ENCODE results near the gene ACTL8.

ACTL8 gene

DNA sequence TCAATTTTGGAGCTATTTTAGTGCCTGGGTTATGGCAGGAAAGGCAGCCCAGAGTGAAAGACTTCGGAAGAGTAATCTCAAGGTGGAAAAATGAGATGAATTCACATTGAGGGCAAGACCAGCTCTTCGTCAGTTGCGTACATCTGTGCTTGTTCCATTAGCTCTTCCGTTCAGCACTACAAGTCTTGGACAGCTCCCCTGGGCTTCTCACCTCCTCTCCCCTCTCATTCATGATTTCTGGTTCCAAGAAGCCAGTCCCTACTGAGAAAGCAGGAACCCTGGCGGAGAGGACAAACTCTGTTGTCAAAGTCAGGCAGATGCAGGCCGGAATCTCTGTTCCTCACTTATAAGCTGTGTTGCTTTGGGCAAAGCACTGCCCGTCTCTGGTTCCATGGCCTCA is 76.5 kb downstream of the ACTL8 start:
- no peaks in the 10 kb centered on the region for H3K9me3 ChIP-seq (ENCODE audit: insufficient read depth, low read length)
- H3K36me3 ChIP-seq (replicated peaks; ENCODE audit: low read depth, low read length), result no peaks in the 10 kb centered on the region
- H4K20me1 ChIP-seq (ENCODE audit: insufficient read depth, low read length), result no peaks in the 10 kb centered on the region
- H3K9ac ChIP-seq (ENCODE audit: low read length), result no peak overlapping the region
- H3K79me2 ChIP-seq (ENCODE audit: low read length), result no peaks in the 10 kb centered on the region
- H2AFZ ChIP-seq (ENCODE audit: low read depth, low read length), result no peak overlapping the region
- no peak overlapping the region for H3K4me2 ChIP-seq (ENCODE audit: low read length)
- H3K27ac ChIP-seq (ENCODE audit: low read length), result no peak overlapping the region
- TF ChIP-seq EZH2phosphoT487 (IDR thresholded peaks at IDR 0.05; ENCODE audit: low read depth), result no peak
- TF ChIP-seq, protein P1, sequence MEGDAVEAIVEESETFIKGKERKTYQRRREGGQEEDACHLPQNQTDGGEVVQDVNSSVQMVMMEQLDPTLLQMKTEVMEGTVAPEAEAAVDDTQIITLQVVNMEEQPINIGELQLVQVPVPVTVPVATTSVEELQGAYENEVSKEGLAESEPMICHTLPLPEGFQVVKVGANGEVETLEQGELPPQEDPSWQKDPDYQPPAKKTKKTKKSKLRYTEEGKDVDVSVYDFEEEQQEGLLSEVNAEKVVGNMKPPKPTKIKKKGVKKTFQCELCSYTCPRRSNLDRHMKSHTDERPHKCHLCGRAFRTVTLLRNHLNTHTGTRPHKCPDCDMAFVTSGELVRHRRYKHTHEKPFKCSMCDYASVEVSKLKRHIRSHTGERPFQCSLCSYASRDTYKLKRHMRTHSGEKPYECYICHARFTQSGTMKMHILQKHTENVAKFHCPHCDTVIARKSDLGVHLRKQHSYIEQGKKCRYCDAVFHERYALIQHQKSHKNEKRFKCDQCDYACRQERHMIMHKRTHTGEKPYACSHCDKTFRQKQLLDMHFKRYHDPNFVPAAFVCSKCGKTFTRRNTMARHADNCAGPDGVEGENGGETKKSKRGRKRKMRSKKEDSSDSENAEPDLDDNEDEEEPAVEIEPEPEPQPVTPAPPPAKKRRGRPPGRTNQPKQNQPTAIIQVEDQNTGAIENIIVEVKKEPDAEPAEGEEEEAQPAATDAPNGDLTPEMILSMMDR (IDR thresholded peaks at IDR 0.05; ENCODE audit: low read depth, low read length), result no peak
- H3K4me3 ChIP-seq (ENCODE audit: low read length), result no peak overlapping the region
- H3K27me3 ChIP-seq (ENCODE audit: low read depth, low read length), result no peaks in the 10 kb centered on the region
- H3K4me1 ChIP-seq (ENCODE audit: low read length), result no peaks in the 10 kb centered on the region

DNA sequence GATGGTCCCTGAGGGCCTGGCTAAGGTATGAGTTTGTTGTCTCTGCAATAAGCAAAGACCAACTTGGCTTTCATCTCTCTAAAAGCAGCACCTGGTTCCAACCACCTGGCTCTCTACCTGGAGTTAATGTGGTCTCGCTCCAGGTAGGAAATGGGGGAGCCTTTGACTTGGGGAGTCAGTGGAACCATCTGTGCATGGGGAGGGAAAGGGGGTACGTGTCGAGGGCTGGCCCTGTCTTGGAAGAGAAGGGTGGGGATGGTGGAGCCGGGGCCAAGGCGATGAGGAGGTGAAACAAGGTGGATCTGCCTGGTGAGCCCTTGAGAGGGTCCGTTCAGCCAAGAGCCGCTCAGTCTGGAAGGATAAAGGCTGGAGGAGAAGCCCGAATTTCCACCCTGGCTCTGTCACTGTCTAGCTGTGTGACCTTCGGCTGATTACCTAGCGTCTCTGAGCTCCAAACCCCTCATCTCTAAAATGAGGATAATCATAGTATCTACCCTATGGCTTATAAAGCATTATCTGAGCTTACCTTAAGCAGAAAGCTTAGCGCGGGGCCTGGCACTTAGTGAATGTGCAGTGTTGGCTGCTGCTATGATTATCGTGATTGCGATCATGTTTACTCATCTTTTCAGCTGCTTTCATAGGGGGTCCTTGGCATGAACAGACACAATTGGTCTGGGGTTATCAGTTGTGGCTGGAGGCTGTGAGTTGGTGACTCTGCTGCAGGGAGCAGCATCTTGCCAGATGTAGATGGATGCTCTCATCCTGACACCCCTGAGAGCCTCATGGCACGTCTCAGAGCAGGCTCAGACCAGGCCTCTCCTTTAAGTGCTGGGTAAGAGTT is 78.7 kb downstream of the ACTL8 start:
- Histone ChIP-seq H3K36me3 (replicated peaks; ENCODE audit: low read depth, low read length) (no peaks in the 10 kb centered on the region), H3K4me2 (ENCODE audit: low read length) (no peak overlapping the region)

DNA sequence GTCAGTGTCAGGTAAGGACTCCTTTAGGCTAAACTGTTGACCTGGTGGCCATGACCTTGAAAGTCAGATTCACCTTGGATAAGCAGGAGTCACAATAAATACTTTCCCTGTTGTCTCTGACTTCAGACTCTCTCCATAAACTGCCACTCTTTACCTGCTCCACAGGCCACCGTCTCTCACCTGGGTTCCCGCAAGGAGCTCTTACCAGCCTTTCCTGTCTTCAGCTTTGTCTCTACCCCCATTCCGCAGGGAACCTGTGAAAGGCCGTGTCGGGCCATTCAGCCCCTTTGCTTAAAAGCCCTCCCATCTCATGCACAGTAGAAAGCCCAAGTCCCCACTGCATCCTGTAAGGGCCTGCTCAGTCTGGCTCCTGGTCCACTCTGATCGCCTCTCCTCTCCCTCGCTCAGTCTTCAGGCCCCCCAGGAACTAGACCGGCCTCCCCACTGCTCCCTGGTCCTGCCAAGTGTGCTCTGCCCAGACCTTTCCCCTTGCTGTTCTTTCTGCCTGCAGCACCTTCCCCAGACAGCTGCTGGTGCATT is 79.5 kb downstream of the ACTL8 start:
- no peak overlapping the region for H3K4me3 ChIP-seq (ENCODE audit: low read length)
- no peaks in the 10 kb centered on the region for H3K79me2 ChIP-seq (ENCODE audit: low read length)
- no peaks in the 10 kb centered on the region for H3K36me3 ChIP-seq (replicated peaks; ENCODE audit: low read depth, low read length)
- no peaks in the 10 kb centered on the region for H3K27me3 ChIP-seq (ENCODE audit: low read depth, low read length)
- H3K27ac ChIP-seq (ENCODE audit: low read length), result no peak overlapping the region
- H3K4me2 ChIP-seq (ENCODE audit: low read length), result no peak overlapping the region
- TF ChIP-seq, protein P1 (IDR thresholded peaks at IDR 0.05; ENCODE audit: low read depth, low read length), result no peak
- no peak for TF ChIP-seq EZH2phosphoT487 (IDR thresholded peaks at IDR 0.05; ENCODE audit: low read depth)
- H3K9ac ChIP-seq (ENCODE audit: low read length), result no peak overlapping the region
- no peaks in the 10 kb centered on the region for H3K4me1 ChIP-seq (ENCODE audit: low read length)
- H2AFZ ChIP-seq (ENCODE audit: low read depth, low read length), result no peak overlapping the region
- no peaks in the 10 kb centered on the region for H4K20me1 ChIP-seq (ENCODE audit: insufficient read depth, low read length)
- no peaks in the 10 kb centered on the region for H3K9me3 ChIP-seq (ENCODE audit: insufficient read depth, low read length)

More for the DNA sequence above, 78.7 kb downstream of the ACTL8 start:
- no peak for TF ChIP-seq EZH2phosphoT487 (IDR thresholded peaks at IDR 0.05; ENCODE audit: low read depth)
- TF ChIP-seq, protein P1 (IDR thresholded peaks at IDR 0.05; ENCODE audit: low read depth, low read length), result no peak
- Histone ChIP-seq H3K4me1 (ENCODE audit: low read length) (no peaks in the 10 kb centered on the region), H2AFZ (ENCODE audit: low read depth, low read length) (no peak overlapping the region), H3K27me3 (ENCODE audit: low read depth, low read length) (no peaks in the 10 kb centered on the region), H4K20me1 (ENCODE audit: insufficient read depth, low read length) (no peaks in the 10 kb centered on the region), H3K27ac (ENCODE audit: low read length) (no peak overlapping the region), H3K4me3 (ENCODE audit: low read length) (no peak overlapping the region), H3K9ac (ENCODE audit: low read length) (no peak overlapping the region), H3K79me2 (ENCODE audit: low read length) (no peaks in the 10 kb centered on the region), H3K9me3 (ENCODE audit: insufficient read depth, low read length) (no peaks in the 10 kb centered on the region)

DNA sequence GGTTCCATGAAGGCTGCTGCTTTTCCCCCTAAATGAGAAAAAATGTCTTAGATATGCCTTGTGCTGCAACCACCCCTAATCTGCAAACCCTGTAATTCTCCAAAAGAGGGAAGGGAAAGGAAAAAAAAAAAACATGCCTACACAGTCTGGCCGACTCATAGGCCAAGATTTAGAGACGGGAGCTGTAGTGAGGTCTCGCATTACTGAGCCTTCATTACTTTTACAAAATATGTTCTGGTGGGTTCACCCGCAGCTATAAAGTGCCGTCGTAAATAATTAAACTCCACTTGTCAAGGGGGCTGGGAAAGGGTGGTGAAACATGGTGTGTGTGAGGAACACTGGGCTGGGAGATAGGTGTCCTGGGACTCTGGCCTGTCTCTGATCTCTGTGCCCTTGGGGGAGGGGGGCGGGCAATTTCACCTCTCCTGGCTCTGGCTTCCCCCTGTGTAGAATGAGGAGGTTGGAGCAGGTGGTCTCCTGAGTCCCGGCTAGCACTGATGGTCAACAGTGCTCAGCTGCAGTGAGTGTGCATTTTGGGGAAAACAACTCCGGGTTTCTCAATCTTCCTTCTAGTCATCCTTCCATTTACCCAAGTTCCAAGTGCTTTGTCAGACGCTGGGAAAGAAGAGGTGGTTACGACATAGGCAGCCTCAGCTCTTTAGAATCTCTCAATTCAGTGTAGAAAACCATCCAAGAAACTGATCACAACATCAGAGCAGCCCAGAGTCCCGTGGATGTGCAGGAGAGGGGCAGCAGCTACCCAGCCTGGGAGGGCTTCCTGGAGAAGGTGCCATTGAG is 82.3 kb downstream of the ACTL8 start:
- Histone ChIP-seq H3K36me3 (replicated peaks; ENCODE audit: low read depth, low read length) (no peaks in the 10 kb centered on the region), H3K4me3 (ENCODE audit: low read length) (no peak overlapping the region), H3K79me2 (ENCODE audit: low read length) (no peaks in the 10 kb centered on the region), H3K9ac (ENCODE audit: low read length) (no peak overlapping the region), H3K27ac (ENCODE audit: low read length) (no peak overlapping the region), H3K9me3 (ENCODE audit: insufficient read depth, low read length) (no peaks in the 10 kb centered on the region), H2AFZ (ENCODE audit: low read depth, low read length) (no peak overlapping the region), H3K27me3 (ENCODE audit: low read depth, low read length) (no peaks in the 10 kb centered on the region), H4K20me1 (ENCODE audit: insufficient read depth, low read length) (no peaks in the 10 kb centered on the region), H3K4me1 (ENCODE audit: low read length) (no peaks in the 10 kb centered on the region), H3K4me2 (ENCODE audit: low read length) (no peak overlapping the region)
- TF ChIP-seq, protein P1 (IDR thresholded peaks at IDR 0.05; ENCODE audit: low read depth, low read length), result no peak
- no peak for TF ChIP-seq EZH2phosphoT487 (IDR thresholded peaks at IDR 0.05; ENCODE audit: low read depth)
